Astrocyte of the spinal cord (primary cell): ENCODE measurements around the gene SMIM28.

Experiments used
- DNase-seq: peaks from one replicate; pipeline ENCODE4 v3.0.0; 2011; ENCODE audit warnings: low read depth, low spot score
- H3K4me3 ChIP-seq: 2 replicates; pipeline ENCODE4 v1.5.1; 2011; ENCODE audit warnings: low read depth, mild to moderate bottlenecking, low read length, moderate library complexity
- in situ Hi-C: cut with HindIII; loops from 2 replicates; pipeline ENCODE4 v1.10.0; 2017; ENCODE audit warnings: low sequenced_read_pairs
- TF ChIP-seq, protein P1 (sequence below): IDR thresholded peaks from 2 replicates; pipeline ENCODE4 v1.5.1; 2012; ENCODE audit warnings: low read depth, mild to moderate bottlenecking, low read length, inconsistent platforms

Gene SMIM28

DNA sequence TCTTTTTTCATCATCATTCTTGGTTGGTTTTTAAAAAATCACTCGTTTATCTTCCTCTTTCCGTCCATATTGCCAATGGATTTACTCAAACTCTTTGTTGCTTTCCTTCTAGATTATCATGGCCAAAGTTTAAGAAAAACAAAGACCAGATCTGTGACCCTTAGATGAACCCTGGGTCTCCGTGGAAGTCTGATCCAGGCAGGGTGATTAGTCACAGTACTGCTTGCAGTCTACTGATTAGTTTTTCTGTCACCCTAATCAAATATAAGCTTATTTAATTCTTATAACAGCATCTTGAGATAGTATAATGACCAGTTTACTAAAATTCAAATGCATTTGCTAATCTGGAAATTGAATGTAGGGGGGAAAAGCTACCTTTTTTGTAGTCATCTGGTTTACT is 6.0 kb upstream of the SMIM28 start:
- H3K4me3 ChIP-seq, result no peak overlapping the region
- in situ Hi-C loops, result no loop called here
- DNase-seq, result no peak
- TF ChIP-seq, protein P1, sequence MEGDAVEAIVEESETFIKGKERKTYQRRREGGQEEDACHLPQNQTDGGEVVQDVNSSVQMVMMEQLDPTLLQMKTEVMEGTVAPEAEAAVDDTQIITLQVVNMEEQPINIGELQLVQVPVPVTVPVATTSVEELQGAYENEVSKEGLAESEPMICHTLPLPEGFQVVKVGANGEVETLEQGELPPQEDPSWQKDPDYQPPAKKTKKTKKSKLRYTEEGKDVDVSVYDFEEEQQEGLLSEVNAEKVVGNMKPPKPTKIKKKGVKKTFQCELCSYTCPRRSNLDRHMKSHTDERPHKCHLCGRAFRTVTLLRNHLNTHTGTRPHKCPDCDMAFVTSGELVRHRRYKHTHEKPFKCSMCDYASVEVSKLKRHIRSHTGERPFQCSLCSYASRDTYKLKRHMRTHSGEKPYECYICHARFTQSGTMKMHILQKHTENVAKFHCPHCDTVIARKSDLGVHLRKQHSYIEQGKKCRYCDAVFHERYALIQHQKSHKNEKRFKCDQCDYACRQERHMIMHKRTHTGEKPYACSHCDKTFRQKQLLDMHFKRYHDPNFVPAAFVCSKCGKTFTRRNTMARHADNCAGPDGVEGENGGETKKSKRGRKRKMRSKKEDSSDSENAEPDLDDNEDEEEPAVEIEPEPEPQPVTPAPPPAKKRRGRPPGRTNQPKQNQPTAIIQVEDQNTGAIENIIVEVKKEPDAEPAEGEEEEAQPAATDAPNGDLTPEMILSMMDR, result no peak

DNA sequence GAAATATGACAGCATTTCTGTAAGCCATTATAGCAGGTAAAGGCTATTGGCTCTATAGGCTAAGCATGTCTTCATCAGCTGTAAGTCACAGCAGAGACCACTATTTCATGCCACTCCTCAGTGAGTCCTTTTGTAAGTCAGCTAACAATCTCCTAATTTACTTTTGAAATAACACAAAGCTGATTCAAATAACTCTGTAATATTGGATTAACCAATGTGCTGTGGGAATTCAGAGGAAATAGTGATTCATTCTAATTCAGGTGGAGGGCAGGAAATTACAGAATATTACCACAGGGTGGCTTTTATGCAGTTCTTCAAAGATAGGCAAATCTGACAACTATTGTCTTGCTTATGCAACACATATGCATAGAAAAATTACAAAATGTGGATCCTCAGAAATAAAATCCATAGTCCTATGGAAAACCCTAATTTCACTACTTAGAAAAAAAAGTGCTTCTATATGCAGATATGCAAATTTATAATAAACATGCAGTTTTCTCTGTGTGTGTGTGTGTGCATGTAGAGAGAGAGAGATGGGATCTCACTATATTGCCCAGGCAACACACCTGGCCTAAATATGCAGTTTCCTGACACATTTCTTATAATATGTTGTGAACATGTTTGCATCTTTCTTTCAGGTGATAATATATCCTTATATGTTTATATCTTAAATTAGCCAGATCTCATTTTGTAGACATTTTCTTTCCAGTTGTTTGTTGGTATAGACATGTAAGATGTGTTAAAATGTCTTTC is 4.8 kb upstream of the SMIM28 start:
- no peak overlapping the region for H3K4me3 ChIP-seq
- peak; percentile 36 for DNase-seq
- in situ Hi-C loops, result no loop called here
- TF ChIP-seq, protein P1, result no peak

DNA sequence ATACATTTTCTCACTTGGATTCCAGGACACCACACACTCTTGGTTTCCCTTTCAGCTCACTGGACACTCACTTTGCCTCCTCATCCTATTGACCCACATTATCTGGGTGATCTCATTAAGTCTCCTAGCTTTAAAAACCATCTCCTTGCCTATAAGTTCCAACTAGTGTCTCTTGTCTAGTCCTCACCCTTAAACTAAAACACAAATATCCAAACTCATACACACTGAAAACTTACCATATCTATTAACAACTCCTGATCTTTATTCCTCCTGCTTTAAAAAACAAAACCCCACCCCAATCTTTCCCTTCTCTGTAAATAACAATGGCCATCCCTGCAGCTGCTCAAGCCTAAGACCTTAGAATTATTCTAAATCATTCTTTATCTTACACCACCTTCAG is 3.5 kb upstream of the SMIM28 start:
- TF ChIP-seq, protein P1, result no peak
- DNase-seq, result no peak
- H3K4me3 ChIP-seq, result no peak overlapping the region
- in situ Hi-C loops, result no loop called here

DNA sequence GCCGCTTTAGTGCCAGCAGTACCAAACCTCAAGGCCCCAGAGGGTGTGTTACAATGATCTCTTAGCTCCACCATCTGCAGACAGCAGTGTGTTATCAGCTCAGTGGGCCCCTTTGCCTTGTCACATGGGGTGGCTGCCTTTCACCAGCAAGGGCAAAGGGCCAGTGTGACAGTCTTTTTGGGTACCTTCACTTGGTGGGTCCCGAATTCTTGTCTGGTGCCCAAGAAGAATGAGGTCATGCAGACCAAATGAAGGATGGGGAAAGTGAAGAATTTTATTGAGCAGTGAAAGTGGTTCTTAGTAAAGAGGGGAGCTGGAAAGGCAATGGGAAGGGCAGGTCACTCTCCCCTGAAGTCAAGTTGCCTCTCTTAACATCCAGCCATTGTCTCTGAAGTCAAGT is 2.9 kb upstream of the SMIM28 start:
- no peak for DNase-seq
- in situ Hi-C loops, result no loop called here
- TF ChIP-seq, protein P1, result no peak
- no peak overlapping the region for H3K4me3 ChIP-seq

DNA sequence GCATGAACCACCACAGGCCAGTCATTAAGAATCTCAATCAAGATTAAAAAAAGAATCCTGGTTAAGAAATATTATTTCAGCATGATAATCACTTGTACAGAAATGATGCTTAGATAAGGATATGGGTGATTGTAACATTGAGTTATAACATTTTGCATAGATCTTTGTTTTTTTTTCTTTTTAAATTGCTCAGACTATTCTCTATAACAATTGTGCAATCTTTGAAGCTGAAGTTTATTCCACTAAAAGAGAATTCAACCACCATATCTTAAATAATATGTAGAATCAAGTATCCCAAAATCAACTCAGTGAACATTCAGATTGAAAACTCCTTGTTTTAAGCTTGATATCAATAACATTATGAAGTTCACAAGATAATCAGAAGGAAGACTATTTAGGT is 663 bp upstream of the SMIM28 start:
- no peak for DNase-seq
- TF ChIP-seq, protein P1, result no peak

DNA sequence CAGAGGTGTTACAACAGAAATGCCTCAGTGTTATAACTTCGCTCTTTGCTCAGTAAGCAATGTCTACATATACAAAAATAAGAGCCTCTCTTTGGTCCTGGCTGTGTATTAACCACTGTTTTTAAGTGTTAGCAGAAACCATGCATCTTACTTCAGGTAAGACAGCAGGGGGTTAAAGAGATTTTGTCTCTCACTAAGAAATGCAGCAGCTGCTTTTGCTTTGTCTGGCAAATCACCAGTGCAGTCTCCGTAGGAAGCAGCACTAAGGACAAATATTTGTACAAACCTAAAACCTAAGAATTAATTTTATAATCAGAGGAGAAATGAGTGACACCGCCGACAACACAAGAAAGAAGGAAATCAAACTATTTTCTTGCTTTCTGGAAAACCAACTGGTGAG is 758 bp downstream of the SMIM28 start:
- H3K4me3 ChIP-seq, result no peak overlapping the region
- DNase-seq, result no peak
- in situ Hi-C loops, result no loop called here
- TF ChIP-seq, protein P1, result no peak

More for the DNA sequence above, 663 bp upstream of the SMIM28 start:
- no peak overlapping the region for H3K4me3 ChIP-seq
- in situ Hi-C loops, result no loop called here
